ENCODE results near the gene KAT8. TPM values are rescaled to one million over a fixed set of nuclear protein-coding genes. Genes with fewer than 3 reads are reported as not detected.

The KAT8 gene
- total and polyA plus RNA-seq, 10 of the 15 experiments (the other 5 are each of a cell fraction or from before 2014, with no cell fraction given) = 5.5 to 55.8 (median 39.6) TPM

GRCh38 chr16:31085873-31086628 is 31.4 kb upstream of the KAT8 start:
- DNase-seq (ENCODE audit: low read depth, low spot score) (no peak), FAIRE-seq (no peak), ATAC-seq (no peak)
- TF ChIP-seq GATAD2B (conservative IDR thresholded peaks at IDR 0.05; ENCODE audit: low read depth) = no peak
- TF ChIP-seq NFYA (IDR thresholded peaks at IDR 0.05; ENCODE audit: borderline replicate concordance, low read depth, low read length) = no peak
- no peak for TF ChIP-seq ZNF274 (IDR thresholded peaks at IDR 0.05; ENCODE audit: insufficient read depth, insufficient read length)
- no peak for TF ChIP-seq KAT2A (conservative IDR thresholded peaks at IDR 0.05; ENCODE audit: control insufficient read depth, low read depth, low read length)
- no peak for TF ChIP-seq TCF12 (IDR thresholded peaks at IDR 0.05; ENCODE audit: low read depth, low read length)
- no peak for TF ChIP-seq SKIL (IDR thresholded peaks at IDR 0.05; ENCODE audit: low read depth, poor library complexity, severe bottlenecking)
- TF ChIP-seq RCOR1 (conservative IDR thresholded peaks at IDR 0.05; ENCODE audit: low read depth, low read length) = no peak
- no peak for TF ChIP-seq SRF (IDR thresholded peaks at IDR 0.05; ENCODE audit: low read depth in 2 of 2, low read length in 2 of 2)
- no peak for TF ChIP-seq USF2 (IDR thresholded peaks at IDR 0.05; ENCODE audit: borderline replicate concordance, low read depth, low read length)
- TF ChIP-seq CHD2 (IDR thresholded peaks at IDR 0.05; ENCODE audit: borderline replicate concordance, low read depth, low read length) = no peak
- TF ChIP-seq ZBTB40 (IDR thresholded peaks at IDR 0.05; ENCODE audit: borderline replicate concordance) = no peak
- TF ChIP-seq HDGF (IDR thresholded peaks at IDR 0.05) = no peak
- Histone ChIP-seq H3K4me1 (ENCODE audit: control insufficient read depth, insufficient read depth, low read length) (no peaks in the 10 kb centered on the region), H4K20me1 (ENCODE audit: control insufficient read depth, insufficient read depth) (no peaks in the 10 kb centered on the region; the same call in 1 of the 2 replicates), H2AFZ (ENCODE audit: control insufficient read depth, low read depth, low read length) (no peak overlapping the region), H3K4me2 (ENCODE audit: control insufficient read depth, insufficient read depth) (no peak overlapping the region), H3K9me3 (replicated peaks; ENCODE audit: control insufficient read depth, insufficient read depth, low read length) (no peaks in the 10 kb centered on the region), H3K4me3 (no peak overlapping the region), H3K27ac (ENCODE audit: control insufficient read depth, insufficient read depth) (no peak overlapping the region), H3K36me3 (ENCODE audit: control insufficient read depth in 2 of 2, insufficient read depth in 2 of 2, low read length in 1 of 2) (peaks cover 2% of the 10 kb centered on the region in 2 experiments; a peak in 3 of 4 replicates), H3K27me3 (replicated peaks in 1 of 2; ENCODE audit: control insufficient read depth in 2 of 2, insufficient read depth in 2 of 2, low read length in 1 of 2) (no peaks in the 10 kb centered on the region), H3K79me2 (ENCODE audit: control insufficient read depth, insufficient read depth, low read length) (no peaks in the 10 kb centered on the region), H3K9ac (ENCODE audit: control insufficient read depth, insufficient read depth, low read length) (no peak overlapping the region)
- in situ Hi-C loops (cut with MboI) (no loop called here), intact Hi-C loops (cut with micrococcal nuclease; ENCODE audit: unreplicated experiment) (no loop called here)
- 88% methylated on average over 18 of the region's 18 CpGs for WGBS (ENCODE audit: insufficient coverage, insufficient replicate concordance, low lambda C conversion rate, missing lambda C conversion rate)
- ChIA-PET RAD21 (ENCODE audit: unreplicated experiment) (no interaction called here), CTCF (no interaction called here), SMC1A (ENCODE audit: uncharacterized antibody, unreplicated experiment) (no interaction called here), POLR2A (interaction anchor here (0.8 kb wide), 1 partner anchor 12 kb away, joined by 3 read pairs; the partner anchor contains the start of genes ZNF646 and ZNF668)
- no TSS peak for BruUV-seq (replicated peaks)

Measured in GM12878 (cell line).